Aorta (tissue), 5 donors: Measurements from ENCODE around the gene NPC1L1. TPM values are rescaled to one million over a fixed set of nuclear protein-coding genes. Genes with fewer than 3 reads are reported as not detected.
"Not testable (repeated sequence)": the region's sequence is repeated elsewhere in the genome, so short reads cannot be mapped to it uniquely, and the experiment has no call there.

Experiments
- ATAC-seq: fragments of 200-7000 bp; cut with Tn5 transposase; one replicate; pipeline ENCODE4 v1.9.1; 2022; ENCODE audit warnings: moderate library complexity; ENCODE audit not compliant: low FRiP score
- DNase-seq, 2 donors: peaks; one replicate each; pipeline ENCODE4 v3.0.0-alpha.2; 2020
- H3K27ac ChIP-seq, 2 donors: one replicate each; pipeline ENCODE4 v1.5.1; 2013; ENCODE audit warnings: low read length in 2 of 2, mild to moderate bottlenecking in 2 of 2, moderate library complexity in 2 of 2, control low read depth in 1 of 2, inconsistent platforms in 1 of 2, low read depth in 1 of 2
- H3K27me3 ChIP-seq, 2 donors: one replicate each; pipeline ENCODE4 v1.6.1; 2013; ENCODE audit warnings: control low read depth in 1 of 2, low read length in 1 of 2, mild to moderate bottlenecking in 1 of 2, moderate library complexity in 1 of 2; ENCODE audit not compliant: insufficient read depth in 2 of 2, control insufficient read depth in 1 of 2
- H3K36me3 ChIP-seq, 2 donors: one replicate each; pipeline ENCODE4 v1.6.1; 2013; ENCODE audit warnings: control low read depth in 1 of 2, low read length in 1 of 2, mild to moderate bottlenecking in 1 of 2; ENCODE audit not compliant: insufficient read depth in 2 of 2, control insufficient read depth in 1 of 2
- H3K4me1 ChIP-seq, 2 donors: one replicate each; pipeline ENCODE4 v1.6.1; 2013; ENCODE audit warnings: low read length in 2 of 2, control low read depth in 1 of 2, mild to moderate bottlenecking in 1 of 2, moderate library complexity in 1 of 2; ENCODE audit not compliant: insufficient read depth in 2 of 2, control insufficient read depth in 1 of 2
- H3K4me3 ChIP-seq, 2 donors: one replicate each; pipeline ENCODE4 v1.5.1; 2013; ENCODE audit warnings: low read length in 2 of 2, control low read depth in 1 of 2, mild to moderate bottlenecking in 1 of 2
- H3K9me3 ChIP-seq: one replicate; pipeline ENCODE4 v1.6.1; 2013; ENCODE audit warnings: mild to moderate bottlenecking, low read length; ENCODE audit not compliant: control insufficient read depth
- WGBS, 2 donors: extraction: QIAGEN DNeasy Blood & Tissue Kit; methylation state at CpG; one replicate each; pipeline ENCODE4 v1.1.7; 2013; 5-methylcytosine and 5-hydroxymethylcytosine counted together
- intact Hi-C, 2 donors: fragments of 100-400 bp; cut with DNase I; formaldehyde crosslinking; loops; one replicate each; pipeline versions ENCODE4 v1.14.2 to v1.15.0; 2022
- polyA plus RNA-seq, 2 donors: library from polyadenylated mRNA; stranded (reverse); fragments of 200-250 nt; gene quantifications; one replicate each; pipeline ENCODE4 v1.2.3, GENCODE V29; 2013
- total RNA-seq, 2 donors: library from RNA; stranded (reverse); fragmentation: NEBNext Ultra II Directional; extraction: Animal tissue kit (Norgen Biotek cat#: 25700); gene quantifications; one replicate each; pipeline ENCODE4 v1.2.1, GENCODE V29; 2021
- donor health status: healthy with polysubstance abuse.
- donor health status: Bipolar disorder and iron deficiency.
- donor health status: DM: no; HTN: no; CAD: no.
- donor health status: DM: no; HTN: no; CAD: no.
- donor health status: DM: yes; HTN: yes; CAD: no.

The NPC1L1 gene
- total and polyA plus RNA-seq, 4 donors = 0.39 to 6.1 (median 0.95) TPM

- 73 to 89% methylated on average over 1 of the region's 1 CpG for WGBS, 2 donors
- H3K9me3 ChIP-seq = peaks cover 3% of the 10 kb centered on the region
- H3K4me3 ChIP-seq = no peak overlapping the region
- no peaks in the 10 kb centered on the region for H3K36me3 ChIP-seq
- no peaks in the 10 kb centered on the region for H3K4me1 ChIP-seq
- H3K27me3 ChIP-seq = peaks cover 0 to 2% of the 10 kb centered on the region in 2 donors
- ATAC-seq (no peak), DNase-seq (no peak)
- intact Hi-C loops = no loop called here
- no peak overlapping the region for H3K27ac ChIP-seq
These were observed 29.9 kb downstream of the NPC1L1 start for GRCh38 chr7:44511236-44511635.

- no peak overlapping the region for H3K4me3 ChIP-seq
- intact Hi-C loops = no loop called here
- DNase-seq (no peak), ATAC-seq (no peak)
- peaks cover 0 to 2% of the 10 kb centered on the region in 2 donors for H3K27me3 ChIP-seq
- H3K36me3 ChIP-seq = no peaks in the 10 kb centered on the region
- H3K4me1 ChIP-seq = no peaks in the 10 kb centered on the region
- WGBS, 2 donors = 60 to 65% methylated on average over 2 of the region's 2 CpGs
- H3K27ac ChIP-seq = no peak overlapping the region
- H3K9me3 ChIP-seq = peaks cover 3% of the 10 kb centered on the region
These were observed 32.7 kb downstream of the NPC1L1 start for GRCh38 chr7:44508328-44509030.

DNA sequence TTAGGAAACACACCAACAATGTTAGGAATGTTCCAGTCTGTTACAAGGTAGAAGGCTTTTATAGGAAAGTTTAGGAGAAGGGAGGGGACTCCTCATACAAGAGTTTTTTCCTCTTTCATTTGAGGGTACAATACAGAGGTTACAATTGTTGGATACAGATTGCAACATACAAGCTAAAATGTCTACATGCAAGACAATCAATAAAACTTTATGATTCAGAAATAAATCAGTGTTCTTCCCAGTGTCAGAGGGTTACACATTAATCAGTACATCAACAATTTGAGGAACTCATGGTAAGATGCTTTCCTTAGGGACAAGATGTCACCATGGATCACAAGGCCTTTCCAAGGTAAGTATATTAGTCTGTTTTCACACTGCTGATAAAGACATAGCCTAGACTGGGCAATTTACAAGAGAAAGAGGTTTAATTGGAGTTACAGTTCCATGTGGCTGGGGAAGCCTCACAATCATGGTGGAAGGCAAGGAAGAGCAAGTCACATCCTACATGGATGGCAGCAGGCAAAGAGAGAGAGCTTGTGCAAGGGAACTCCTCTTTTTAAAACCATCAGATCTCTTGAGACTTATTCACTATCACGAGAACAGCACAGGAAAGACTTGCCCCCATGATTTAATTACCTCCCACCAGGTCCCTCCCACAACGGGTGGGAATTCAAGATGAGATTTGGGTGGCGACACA, 34.4 kb downstream of the NPC1L1 start:
- intact Hi-C loops, H3K27me3 ChIP-seq, H3K9me3 ChIP-seq, H3K4me3 ChIP-seq, ATAC-seq, H3K36me3 ChIP-seq, H3K4me1 ChIP-seq, DNase-seq, H3K27ac ChIP-seq: not testable (repeated sequence)
- 76 to 81% methylated on average over 3 of the region's 3 CpGs for WGBS, 2 donors

GRCh38 chr7:44505595-44505994, 35.5 kb downstream of the NPC1L1 start:
- WGBS, 2 donors = 70 to 72% methylated on average over 3 of the region's 3 CpGs
- H3K4me3 ChIP-seq = no peak overlapping the region
- peaks cover 0 to 2% of the 10 kb centered on the region in 2 donors for H3K27me3 ChIP-seq
- H3K27ac ChIP-seq = no peak overlapping the region
- H3K9me3 ChIP-seq = peaks cover 3% of the 10 kb centered on the region
- DNase-seq (no peak), ATAC-seq (no peak)
- intact Hi-C loops = no loop called here
- H3K4me1 ChIP-seq = no peaks in the 10 kb centered on the region
- H3K36me3 ChIP-seq = no peaks in the 10 kb centered on the region

DNA sequence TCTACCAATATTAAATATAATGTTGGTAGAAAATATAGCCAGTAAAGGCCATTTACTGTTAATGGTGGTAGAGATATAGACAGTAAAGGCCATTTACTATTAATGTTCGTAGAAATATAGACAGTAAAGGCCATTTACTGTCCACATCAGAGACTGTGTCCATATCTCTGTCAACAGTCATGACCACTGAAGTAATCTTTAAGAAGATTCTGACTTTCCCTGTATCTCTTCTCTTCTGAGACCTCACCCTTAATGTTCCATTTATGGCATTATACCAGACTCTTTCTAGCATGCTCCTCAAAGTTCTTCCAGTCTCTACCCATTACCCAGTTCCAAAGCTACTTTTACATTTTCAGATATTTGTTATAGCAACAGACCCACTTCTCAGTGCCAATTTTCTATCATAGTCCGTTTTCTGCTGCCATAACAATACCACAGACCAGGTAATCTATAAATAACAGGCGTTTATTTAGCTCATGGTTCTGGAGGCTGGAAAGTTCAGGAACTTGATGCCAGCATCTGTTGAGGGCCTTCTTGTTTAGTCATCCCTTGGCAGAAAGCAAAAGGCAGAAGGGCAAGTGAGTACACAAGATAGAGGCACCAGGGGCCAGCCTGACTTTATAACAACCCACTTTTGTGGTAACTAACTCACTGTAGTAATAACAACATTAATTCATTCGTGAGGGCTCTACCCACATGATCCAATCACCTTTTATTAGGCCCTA, 42.7 kb downstream of the NPC1L1 start:
- H3K4me1 ChIP-seq = no peaks in the 10 kb centered on the region
- H3K36me3 ChIP-seq = no peaks in the 10 kb centered on the region
- H3K27ac ChIP-seq = no peak overlapping the region
- H3K9me3 ChIP-seq = no peaks in the 10 kb centered on the region
- H3K27me3 ChIP-seq = no peaks in the 10 kb centered on the region
- intact Hi-C loops = loop anchor here in 1 of 2 donors (10.0 kb wide), 1 partner anchor 454 kb away; the partner anchor contains the start of gene DBNL
- WGBS, 2 donors = 38 to 53% methylated on average over 4 of the region's 4 CpGs
- ATAC-seq (no peak), DNase-seq (no peak)
- H3K4me3 ChIP-seq = no peak overlapping the region

GRCh38 chr7:44497155-44498027, 43.7 kb downstream of the NPC1L1 start:
- 85 to 89% methylated on average over 5 of the region's 5 CpGs for WGBS, 2 donors
- ATAC-seq = no peak
- intact Hi-C loops = loop anchor here in 1 of 2 donors (10.0 kb wide), 1 partner anchor 453 kb away; the partner anchor contains the start of gene DBNL
- no peak for DNase-seq
- H3K4me3 ChIP-seq = no peak overlapping the region
- no peaks in the 10 kb centered on the region for H3K36me3 ChIP-seq
- no peaks in the 10 kb centered on the region for H3K9me3 ChIP-seq
- H3K4me1 ChIP-seq = no peaks in the 10 kb centered on the region
- H3K27me3 ChIP-seq = no peaks in the 10 kb centered on the region
- H3K27ac ChIP-seq = no peak overlapping the region

DNA sequence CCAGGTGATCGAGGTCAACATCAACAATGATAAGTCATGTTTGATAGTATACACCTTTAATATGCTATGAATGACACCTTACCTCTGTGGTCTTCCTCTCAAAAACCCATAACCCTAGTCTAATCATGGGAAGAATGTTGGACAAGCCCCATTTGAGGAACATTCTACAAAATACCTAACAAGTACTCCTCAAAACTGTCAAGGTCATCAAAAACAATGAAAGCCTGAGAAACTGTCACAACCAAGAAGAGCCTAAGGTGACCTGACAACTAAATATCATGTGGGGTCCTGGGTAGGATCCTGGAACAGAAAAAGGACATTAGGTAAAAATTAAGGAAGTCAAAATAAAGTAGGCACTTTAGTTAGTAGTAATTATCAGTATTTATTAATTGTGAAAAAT, 44.7 kb downstream of the NPC1L1 start:
- no peak for DNase-seq
- intact Hi-C loops = loop anchor here in 1 of 2 donors (10.0 kb wide), 1 partner anchor 452 kb away; the partner anchor contains the start of gene DBNL
- no peaks in the 10 kb centered on the region for H3K4me1 ChIP-seq
- H3K36me3 ChIP-seq = no peaks in the 10 kb centered on the region
- H3K4me3 ChIP-seq = no peak overlapping the region
- ATAC-seq = no peak
- H3K27ac ChIP-seq = no peak overlapping the region
- 77 to 86% methylated on average over 1 of the region's 1 CpG for WGBS, 2 donors
- no peaks in the 10 kb centered on the region for H3K27me3 ChIP-seq
- no peaks in the 10 kb centered on the region for H3K9me3 ChIP-seq

DNA sequence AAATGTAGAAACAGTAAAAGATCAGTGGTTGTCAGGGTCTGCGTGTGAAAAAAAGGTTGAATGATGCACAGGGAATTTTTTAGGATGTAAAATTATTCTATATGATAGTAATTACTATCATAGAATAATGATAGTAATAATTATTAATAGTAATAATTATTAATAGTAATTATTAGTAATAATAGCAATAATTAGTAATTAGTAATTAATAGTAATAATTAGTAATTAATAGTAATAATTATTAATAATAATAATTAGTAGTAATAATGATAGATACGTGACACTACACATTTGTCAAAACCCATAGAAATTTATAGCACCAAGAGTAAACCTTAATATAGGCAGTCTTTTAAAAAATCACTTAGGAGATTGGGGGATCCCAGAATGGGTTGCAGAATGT, 46.2 kb downstream of the NPC1L1 start:
- intact Hi-C loops = loop anchor here in 1 of 2 donors (5.0 to 10.0 kb wide), 2 partner anchors 72 to 450 kb away; partner anchors contain the start of gene DBNL
- H3K9me3 ChIP-seq = no peaks in the 10 kb centered on the region
- H3K36me3 ChIP-seq = no peaks in the 10 kb centered on the region
- no peaks in the 10 kb centered on the region for H3K4me1 ChIP-seq
- H3K4me3 ChIP-seq = no peak overlapping the region
- no peak for DNase-seq
- no peak for ATAC-seq
- H3K27ac ChIP-seq = no peak overlapping the region
- no peaks in the 10 kb centered on the region for H3K27me3 ChIP-seq
- WGBS, 2 donors = 77 to 83% methylated on average over 2 of the region's 2 CpGs
